GM12878 (cell line): ENCODE data around the gene SYK. TPM values are rescaled to one million over a fixed set of nuclear protein-coding genes. Genes with fewer than 3 reads are reported as not detected.

Experiments used
- ATAC-seq: fragments of 200-7000 bp; cut with Tn5 transposase; 3 replicates; pipeline ENCODE4 v1.9.1; 2020; ENCODE audit warnings: mild to moderate bottlenecking, moderate library complexity
- BruUV-seq: library from RNA; stranded (reverse); fragments of 400-500 nt; replicated peaks from 2 replicates; lab custom pipeline; 2021; lab: Mats Ljungman, UMichigan
- CTCF ChIA-PET: fragments of 300-600 bp; sonication (Branson Sonifier 250); formaldehyde crosslinking; extraction: SDS; loops from one replicate; lab custom pipeline; 2021; ENCODE audit warnings: inconsistent platforms; lab: Yijun Ruan, JAX
- POLR2A ChIA-PET: fragments of 350-600 bp; formaldehyde crosslinking; extraction: SDS; loops from one replicate; lab custom pipeline; 2021; ENCODE audit warnings: inconsistent platforms; lab: Charles Lee
- RAD21 ChIA-PET: fragments of 300-600 bp; sonication (Branson Sonifier 250); formaldehyde crosslinking; loops from one replicate; lab custom pipeline; 2023; ENCODE audit warnings: antibody characterized with exemption; ENCODE audit not compliant: unreplicated experiment; lab: Charles Lee
- SMC1A ChIA-PET: fragments of 300-600 bp; sonication (Branson Sonifier 250); formaldehyde crosslinking; loops from one replicate; lab custom pipeline; 2023; ENCODE audit not compliant: unreplicated experiment, uncharacterized antibody; lab: Charles Lee
- DNase-seq: peaks from one replicate; pipeline ENCODE4 v3.0.0-alpha.2; 2011; ENCODE audit warnings: low read depth, low spot score
- FAIRE-seq: peaks from 3 replicates; lab custom pipeline; 2011; peaks lifted over from hg19 to GRCh38; lab: Jason Lieb, UNC
- H2AFZ ChIP-seq: 2 replicates; pipeline ENCODE4 v1.6.0; 2011; ENCODE audit warnings: low read depth, low read length, control low read depth; ENCODE audit not compliant: control insufficient read depth
- H3K27ac ChIP-seq: 2 replicates; pipeline ENCODE4 v1.5.1; 2011; ENCODE audit warnings: control low read depth; ENCODE audit not compliant: control insufficient read depth, insufficient read depth
- H3K27me3 ChIP-seq, 2 experiments: replicated peaks in 1 of 2; 2 replicates each; pipeline versions ENCODE4 v1.6.0 to v1.6.1; 2011; ENCODE audit warnings: low read length in 1 of 2; ENCODE audit not compliant: control insufficient read depth in 2 of 2, insufficient read depth in 2 of 2
- H3K36me3 ChIP-seq, 2 experiments: 2 replicates each; pipeline ENCODE4 v1.5.1; 2011; ENCODE audit warnings: low read length in 1 of 2; ENCODE audit not compliant: control insufficient read depth in 2 of 2, insufficient read depth in 2 of 2
- H3K4me1 ChIP-seq: 2 replicates; pipeline ENCODE4 v1.6.1; 2011; ENCODE audit warnings: mild to moderate bottlenecking, low read length, moderate library complexity, mixed read lengths; ENCODE audit not compliant: control insufficient read depth, insufficient read depth
- H3K4me2 ChIP-seq: 2 replicates; pipeline ENCODE4 v1.6.0; 2011; ENCODE audit warnings: control low read depth; ENCODE audit not compliant: control insufficient read depth, insufficient read depth
- H3K4me3 ChIP-seq: fragments of 200-600 bp; sonication (generic); 2 replicates; pipeline ENCODE4 v1.5.1; 2016
- H3K79me2 ChIP-seq: 2 replicates; pipeline ENCODE4 v1.6.0; 2011; ENCODE audit warnings: low read length; ENCODE audit not compliant: control insufficient read depth, insufficient read depth
- H3K9ac ChIP-seq: 2 replicates; pipeline ENCODE4 v1.8.0; 2011; ENCODE audit warnings: low read length, control low read depth, mixed read lengths; ENCODE audit not compliant: control insufficient read depth, insufficient read depth
- H3K9me3 ChIP-seq: replicated peaks from 3 replicates; pipeline ENCODE4 v1.5.1; 2011; ENCODE audit warnings: mild to moderate bottlenecking, low read length; ENCODE audit not compliant: control insufficient read depth, insufficient read depth
- H4K20me1 ChIP-seq: 2 replicates; pipeline ENCODE4 v1.6.0; 2011; ENCODE audit not compliant: control insufficient read depth, insufficient read depth
- BRCA1 ChIP-seq: IDR thresholded peaks from 2 replicates; pipeline ENCODE4 v1.6.1; 2011; ENCODE audit warnings: low read depth, low read length, improper control_type of control experiment
- CBX3 ChIP-seq: fragments of 200-600 bp; sonication (generic); IDR thresholded peaks from 2 replicates; pipeline ENCODE4 v1.6.1; 2016; ENCODE audit warnings: low read depth, borderline replicate concordance
- E2F8 ChIP-seq: fragments of 450-650 bp; IDR thresholded peaks from 2 replicates; pipeline ENCODE4 v1.6.1; 2018; ENCODE audit warnings: mild to moderate bottlenecking, low read depth, moderate library complexity; ENCODE audit not compliant: partially characterized antibody
- HDAC6 ChIP-seq: fragments of 200-600 bp; sonication (generic); IDR thresholded peaks from one replicate; pipeline ENCODE4 v1.8.0; 2017; ENCODE audit warnings: antibody characterized with exemption; ENCODE audit not compliant: unreplicated experiment
- KDM1A ChIP-seq: fragments of 200-600 bp; sonication (generic); IDR thresholded peaks from 2 replicates; pipeline ENCODE4 v1.6.1; 2016; ENCODE audit warnings: borderline replicate concordance
- MYC ChIP-seq: IDR thresholded peaks from 2 replicates; pipeline ENCODE4 v1.6.1; 2011; ENCODE audit warnings: mild to moderate bottlenecking, low read length, moderate library complexity, inconsistent platforms; ENCODE audit not compliant: insufficient read depth, insufficient replicate concordance, insufficient read length, severe bottlenecking
- NFYA ChIP-seq: IDR thresholded peaks from 2 replicates; pipeline ENCODE4 v1.6.1; 2011; ENCODE audit warnings: low read depth, mild to moderate bottlenecking, low read length, improper control_type of control experiment, borderline replicate concordance
- NKRF ChIP-seq: fragments of 450-650 bp; conservative IDR thresholded peaks from 2 replicates; pipeline ENCODE4 v1.6.1; 2017; ENCODE audit warnings: mild to moderate bottlenecking, moderate library complexity
- POLR2A ChIP-seq: IDR thresholded peaks from 2 replicates; pipeline ENCODE4 v1.6.1; 2011; ENCODE audit warnings: low read depth, mild to moderate bottlenecking, low read length
- SIN3A ChIP-seq: IDR thresholded peaks from 2 replicates; pipeline ENCODE4 v1.6.1; 2012; ENCODE audit warnings: low read depth, low read length, improper control_type of control experiment
- SIX5 ChIP-seq: IDR thresholded peaks from 2 replicates; pipeline ENCODE4 v1.6.1; 2011; ENCODE audit warnings: mild to moderate bottlenecking, low read depth, low read length, moderate library complexity; ENCODE audit not compliant: severe bottlenecking
- WRNIP1 ChIP-seq: IDR thresholded peaks from 2 replicates; pipeline ENCODE4 v1.6.1; 2011; ENCODE audit warnings: low read depth, low read length, improper control_type of control experiment, borderline replicate concordance
- ZNF24 ChIP-seq: fragments of 450-650 bp; IDR thresholded peaks from 2 replicates; pipeline ENCODE4 v1.6.1; 2017; ENCODE audit warnings: antibody characterized with exemption, mild to moderate bottlenecking
- WGBS: methylation state at CpG from one replicate; pipeline ENCODE4 v1.1.6; 2016; ENCODE audit warnings: low lambda C conversion rate; ENCODE audit not compliant: insufficient replicate concordance, insufficient coverage; ENCODE audit errors: missing lambda C conversion rate; 5-methylcytosine and 5-hydroxymethylcytosine counted together
- in situ Hi-C: fragments of 300-500 bp; cut with MboI; formaldehyde crosslinking; loops from 9 replicates; pipeline ENCODE4 v1.14.3; 2018; ENCODE audit warnings: mixed read lengths
- intact Hi-C: fragments of 100-400 bp; cut with micrococcal nuclease; formaldehyde crosslinking; loops from one replicate; pipeline ENCODE4 v1.14.2; 2022; ENCODE audit not compliant: unreplicated experiment
- polyA plus RNA-seq, 11 experiments: library from polyadenylated mRNA; depleted of rRNA in 4 of 11; unstranded in 6 of 11; stranded (reverse) in 5 of 11; fragments of >200 nt; fragmentation: Nextera tagmentation in 4 of 11; fragmentation: Illumina TruSeq in 1 of 11; extraction: Ambion mirVana in 4 of 11; extraction: Trizol in 1 of 11; gene quantifications; 1 replicate in 1 of 11; 2 replicates in 10 of 11; pipeline versions ENCODE4 v1.2.1 to v1.2.3, GENCODE V29; 2011 to 2016; ENCODE audit warnings: inconsistent platforms in 2 of 11, missing spikeins in 2 of 11, low read depth in 1 of 11
- total RNA-seq, 4 experiments: library from RNA; depleted of rRNA in 3 of 4; stranded (reverse); fragments of >200 nt in 3 of 4; fragmentation: Illumina TruSeq in 1 of 4; extraction: Trizol in 1 of 4; gene quantifications; 2 replicates each; pipeline versions ENCODE4 v1.2.1 to v1.2.3, GENCODE V29; 2013 to 2021

Gene SYK
- total and polyA plus RNA-seq, 10 of the 15 experiments (the other 5 are each of a cell fraction or from before 2014, with no cell fraction given), result 6.5 to 135 (median 68.8) TPM

DNA sequence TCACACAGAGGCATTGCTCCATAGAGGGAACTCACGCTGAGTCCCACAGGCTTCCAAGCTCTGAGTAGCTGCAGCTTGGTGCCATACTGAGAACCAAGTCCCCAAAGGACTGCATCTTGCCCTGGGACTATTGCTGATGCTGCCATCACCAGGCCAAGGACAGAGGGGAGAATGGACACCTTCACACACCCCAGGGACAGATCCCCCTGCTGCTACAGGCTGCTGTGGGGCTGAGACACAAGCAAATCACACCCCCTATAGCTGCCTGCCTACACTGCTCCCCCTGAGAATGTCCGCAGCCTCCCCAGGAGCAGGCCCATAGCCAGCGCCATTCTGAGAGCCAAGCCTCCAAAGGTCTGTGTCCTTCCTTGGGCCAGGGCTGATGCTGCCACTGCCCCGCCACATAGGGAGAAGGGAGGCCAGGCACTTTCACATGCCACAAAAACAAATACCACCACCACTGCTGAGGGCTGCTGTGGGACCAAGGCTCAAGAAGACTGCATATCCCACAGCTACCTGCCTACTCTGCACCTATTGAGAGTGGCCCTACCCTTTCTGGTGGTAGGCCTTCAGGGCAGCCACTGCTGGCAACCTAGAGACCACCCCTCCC, 81.5 kb downstream of the SYK start:
- Histone ChIP-seq H3K9me3 (no peaks in the 10 kb centered on the region; the same call in 2 of the 3 replicates), H3K4me1 (peaks cover 15% of the 10 kb centered on the region), H3K9ac (no peak overlapping the region), H4K20me1 (no peaks in the 10 kb centered on the region), H3K79me2 (no peaks in the 10 kb centered on the region), H3K4me2 (no peak overlapping the region), H3K27ac (no peak overlapping the region), H2AFZ (no peak overlapping the region), H3K4me3 (no peak overlapping the region), H3K36me3 (peaks cover 15 to 16% of the 10 kb centered on the region in 2 experiments; a peak in 3 of 4 replicates), H3K27me3 (no peaks in the 10 kb centered on the region)
- POLR2A ChIA-PET, result no interaction called here
- 96% methylated on average over 4 of the region's 4 CpGs for WGBS
- RAD21 ChIA-PET, result no interaction called here
- no peak for ATAC-seq
- CTCF ChIA-PET, result no interaction called here
- no TSS peak for BruUV-seq
- SMC1A ChIA-PET, result no interaction called here
- TF ChIP-seq E2F8 (no peak), KDM1A (no peak), ZNF24 (no peak), BRCA1 (no peak), MYC (no peak), SIX5 (no peak), NFYA (no peak), SIN3A (no peak), POLR2A (no peak), CBX3 (no peak), WRNIP1 (no peak), NKRF (no peak), HDAC6 (no peak)
- FAIRE-seq, result no peak
- in situ Hi-C loops (no loop called here), intact Hi-C loops (no loop called here)
- no peak for DNase-seq
